Stomach smooth muscle (tissue), 2 donors: ENCODE measurements around the gene CRTAC1.

Experiments
- H3K27ac ChIP-seq: one replicate; pipeline ENCODE4 v1.7.0; 2013; ENCODE audit warnings: mild to moderate bottlenecking, low read length, inconsistent platforms
- H3K27me3 ChIP-seq, 2 donors: one replicate each; pipeline ENCODE4 v1.7.0; 2013; ENCODE audit warnings: low read length in 2 of 2; ENCODE audit not compliant: insufficient read depth in 2 of 2, control insufficient read depth in 1 of 2
- H3K36me3 ChIP-seq, 2 donors: one replicate each; pipeline ENCODE4 v1.7.0; 2013; ENCODE audit warnings: low read length in 2 of 2; ENCODE audit not compliant: control insufficient read depth in 2 of 2, insufficient read depth in 2 of 2
- H3K4me1 ChIP-seq: one replicate; pipeline ENCODE4 v1.7.0; 2013; ENCODE audit warnings: low read length; ENCODE audit not compliant: control insufficient read depth, insufficient read depth
- H3K4me3 ChIP-seq, 2 donors: one replicate each; pipeline ENCODE4 v1.7.0; 2013; ENCODE audit warnings: low read length in 2 of 2
- H3K9ac ChIP-seq, 2 donors: one replicate each; pipeline ENCODE4 v1.7.0; 2013; ENCODE audit warnings: low read length in 2 of 2, mild to moderate bottlenecking in 1 of 2
- H3K9me3 ChIP-seq, 2 donors: one replicate each; pipeline ENCODE4 v1.7.0; 2013; ENCODE audit warnings: low read length in 2 of 2; ENCODE audit not compliant: control insufficient read depth in 2 of 2
- donor health status: healthy.
- donor health status: Pancreatic carcinoma.

The CRTAC1 gene

GRCh38 chr10:97825020-97825760 lies 205.2 kb downstream of the CRTAC1 start:
- Histone ChIP-seq H3K4me1 (peaks cover 3% of the 10 kb centered on the region), H3K36me3 (no peaks in the 10 kb centered on the region), H3K27me3 (peaks cover 6 to 12% of the 10 kb centered on the region in 2 donors), H3K4me3 (no peak overlapping the region), H3K27ac (no peak overlapping the region), H3K9ac (no peak overlapping the region), H3K9me3 (no peaks in the 10 kb centered on the region)

GRCh38 chr10:97823734-97824133 lies 206.7 kb downstream of the CRTAC1 start:
- peaks cover 3% of the 10 kb centered on the region for H3K4me1 ChIP-seq
- H3K27me3 ChIP-seq, result peaks cover 6 to 7% of the 10 kb centered on the region in 2 donors
- H3K27ac ChIP-seq, result no peak overlapping the region
- no peaks in the 10 kb centered on the region for H3K36me3 ChIP-seq
- H3K4me3 ChIP-seq, result no peak overlapping the region
- no peaks in the 10 kb centered on the region for H3K9me3 ChIP-seq
- H3K9ac ChIP-seq, result no peak overlapping the region

GRCh38 chr10:97822261-97822687 lies 208.1 kb downstream of the CRTAC1 start:
- peaks cover 6 to 7% of the 10 kb centered on the region in 2 donors for H3K27me3 ChIP-seq
- no peak overlapping the region for H3K27ac ChIP-seq
- no peaks in the 10 kb centered on the region for H3K9me3 ChIP-seq
- no peak overlapping the region for H3K4me3 ChIP-seq
- no peaks in the 10 kb centered on the region for H3K36me3 ChIP-seq
- no peaks in the 10 kb centered on the region for H3K4me1 ChIP-seq
- H3K9ac ChIP-seq, result no peak overlapping the region

- Histone ChIP-seq H3K4me3 (no peak overlapping the region), H3K27ac (no peak overlapping the region), H3K27me3 (peaks cover 6 to 8% of the 10 kb centered on the region in 2 donors), H3K4me1 (no peaks in the 10 kb centered on the region), H3K36me3 (no peaks in the 10 kb centered on the region), H3K9me3 (no peaks in the 10 kb centered on the region), H3K9ac (no peak overlapping the region)
Observed at GRCh38 chr10:97821308-97822038, 208.9 kb downstream of the CRTAC1 start.

- Histone ChIP-seq H3K4me1 (no peaks in the 10 kb centered on the region), H3K4me3 (no peak overlapping the region), H3K27ac (no peak overlapping the region), H3K27me3 (peaks cover 6 to 13% of the 10 kb centered on the region in 2 donors), H3K9ac (no peak overlapping the region), H3K9me3 (no peaks in the 10 kb centered on the region), H3K36me3 (no peaks in the 10 kb centered on the region)
Observed at GRCh38 chr10:97820096-97820704, 210.2 kb downstream of the CRTAC1 start.

GRCh38 chr10:97818572-97818971 lies 211.8 kb downstream of the CRTAC1 start:
- H3K9me3 ChIP-seq, result no peaks in the 10 kb centered on the region
- H3K36me3 ChIP-seq, result no peaks in the 10 kb centered on the region
- H3K4me1 ChIP-seq, result no peaks in the 10 kb centered on the region
- no peak overlapping the region for H3K4me3 ChIP-seq
- H3K27ac ChIP-seq, result no peak overlapping the region
- peaks cover 3 to 12% of the 10 kb centered on the region in 2 donors for H3K27me3 ChIP-seq
- no peak overlapping the region for H3K9ac ChIP-seq

- peaks cover 0 to 8% of the 10 kb centered on the region in 2 donors for H3K27me3 ChIP-seq
- H3K27ac ChIP-seq, result no peak overlapping the region
- H3K4me3 ChIP-seq, result no peak overlapping the region
- no peaks in the 10 kb centered on the region for H3K4me1 ChIP-seq
- no peaks in the 10 kb centered on the region for H3K9me3 ChIP-seq
- no peak overlapping the region for H3K9ac ChIP-seq
- H3K36me3 ChIP-seq, result no peaks in the 10 kb centered on the region
Observed at GRCh38 chr10:97816609-97817008, 213.8 kb downstream of the CRTAC1 start.
